ENCODE results near the gene MSX1. TPM values are rescaled to one million over a fixed set of nuclear protein-coding genes. Genes with fewer than 3 reads are reported as not detected.
A peak's percentile ranks its signal among the peaks of the same experiment; 100 is the strongest.
"Not testable (repeated sequence)": the region's sequence is repeated elsewhere in the genome, so short reads cannot be mapped to it uniquely, and the experiment has no call there.

The MSX1 gene
- total and polyA plus RNA-seq, 2 of the 13 experiments (the other 11 are each of a cell fraction or from before 2014, with no cell fraction given) = 12.1 to 14.9 TPM

DNA sequence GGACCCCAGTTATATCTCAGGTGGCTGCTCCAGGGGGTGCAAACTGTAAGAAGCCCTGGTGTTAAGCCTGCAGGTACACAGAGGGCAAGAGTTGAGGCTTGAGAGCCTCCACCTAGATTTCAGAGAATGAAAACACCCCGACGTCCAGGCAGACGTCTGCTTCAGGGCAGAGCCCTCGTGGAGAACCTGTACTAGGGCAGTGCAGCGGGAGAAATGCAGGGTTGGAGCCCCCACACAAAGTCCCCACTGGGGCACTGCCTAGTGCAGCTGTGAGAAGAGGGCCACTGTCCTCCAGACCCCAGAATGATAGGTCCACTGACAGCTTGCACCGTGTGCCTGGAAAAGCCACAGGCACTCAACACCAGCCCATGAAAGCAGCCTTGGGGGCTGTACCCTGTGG lies 37.2 kb upstream of the MSX1 start:
- Histone ChIP-seq H3K27ac (ENCODE audit: extremely low read length, insufficient read depth, low read length) (peak overlapping the region; percentile 66), H3K4me1 (ENCODE audit: insufficient read depth, low read length) (peaks cover 69% of the 10 kb centered on the region)
- in situ Hi-C loops (cut with HindIII; ENCODE audit: extremely low pct_ligation_motif_present, low pct_unique_long_range_greater_than_20kb); DNase-seq (ENCODE audit: low spot score); H3K36me3 ChIP-seq (replicated peaks in 1 of 2; ENCODE audit: control insufficient read depth in 1 of 2, insufficient read depth in 2 of 2, low read length in 2 of 2); BruUV-seq (replicated peaks); H3K4me3 ChIP-seq (replicated peaks in 1 of 3; ENCODE audit: insufficient read depth in 1 of 3, low read depth in 2 of 3, low read length in 3 of 3); CTCF ChIA-PET (ENCODE audit: low intra/inter-chr PET ratio, low total read pairs); ATAC-seq; H3K27me3 ChIP-seq (ENCODE audit: control insufficient read depth in 1 of 2, insufficient read depth in 2 of 2, low read length in 2 of 2); intact Hi-C loops (cut with micrococcal nuclease; ENCODE audit: unreplicated experiment); H3K9ac ChIP-seq (ENCODE audit: insufficient read depth, low read depth, low read length); H2AFZ ChIP-seq (ENCODE audit: low read length); H3K4me2 ChIP-seq (ENCODE audit: low read depth, low read length); H3K79me2 ChIP-seq (ENCODE audit: insufficient read depth, low read length); H3K9me3 ChIP-seq (ENCODE audit: low read length); H4K20me1 ChIP-seq (ENCODE audit: insufficient read depth, low read length); FAIRE-seq: not testable (repeated sequence)
- 91% methylated on average over 5 of the region's 6 CpGs for WGBS (ENCODE audit: low lambda C conversion rate)
- TF ChIP-seq, protein P1, sequence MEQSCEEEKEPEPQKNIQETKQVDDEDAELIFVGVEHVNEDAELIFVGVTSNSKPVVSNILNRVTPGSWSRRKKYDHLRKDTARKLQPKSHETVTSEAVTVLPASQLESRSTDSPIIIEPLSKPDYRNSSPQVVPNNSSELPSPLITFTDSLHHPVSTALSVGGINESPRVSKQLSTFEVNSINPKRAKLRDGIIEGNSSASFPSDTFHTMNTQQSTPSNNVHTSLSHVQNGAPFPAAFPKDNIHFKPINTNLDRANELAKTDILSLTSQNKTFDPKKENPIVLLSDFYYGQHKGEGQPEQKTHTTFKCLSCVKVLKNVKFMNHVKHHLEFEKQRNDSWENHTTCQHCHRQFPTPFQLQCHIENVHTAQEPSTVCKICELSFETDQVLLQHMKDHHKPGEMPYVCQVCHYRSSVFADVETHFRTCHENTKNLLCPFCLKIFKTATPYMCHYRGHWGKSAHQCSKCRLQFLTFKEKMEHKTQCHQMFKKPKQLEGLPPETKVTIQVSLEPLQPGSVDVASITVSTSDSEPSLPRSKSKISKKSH (CRISPR knock-in tag; IDR thresholded peaks at IDR 0.05; ENCODE audit: borderline replicate concordance) = 0 out of 2 replicates have a peak, but pooled peaks have one; percentile 36
- POLR2A ChIA-PET = interaction anchor here (0.7 to 2.4 kb wide), 2 partner anchors 39 to 109 kb away, joined by 3 to 11 read pairs; no protein-coding TSS in a partner anchor

DNA sequence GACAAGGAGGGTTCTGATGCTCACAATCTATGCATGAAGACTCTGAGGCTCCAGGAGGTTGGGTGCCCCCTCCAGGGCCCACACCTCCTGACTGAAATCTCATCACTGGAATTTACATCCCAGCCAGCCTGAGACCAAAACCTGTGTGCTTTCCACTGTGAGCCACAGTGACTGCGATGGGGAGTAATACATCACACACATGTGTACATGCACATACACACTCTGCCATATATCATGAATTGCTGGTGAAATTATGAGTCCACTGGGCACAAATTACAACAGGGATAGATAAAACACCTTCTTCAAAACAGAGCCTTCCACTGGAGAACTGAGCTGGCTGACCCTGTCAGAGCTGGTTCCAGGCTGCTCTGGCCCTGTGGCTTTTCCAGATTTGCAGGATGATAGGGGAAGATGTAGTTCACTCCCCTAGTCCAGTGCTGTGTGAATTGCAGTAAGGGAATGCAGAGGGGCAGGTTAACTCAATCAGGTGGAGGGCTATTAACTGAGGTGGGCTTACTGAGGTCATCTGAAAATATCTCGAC lies 35.8 kb upstream of the MSX1 start:
- no TSS peak for BruUV-seq (replicated peaks)
- intact Hi-C loops (cut with micrococcal nuclease; ENCODE audit: unreplicated experiment) (no loop called here), in situ Hi-C loops (cut with HindIII; ENCODE audit: extremely low pct_ligation_motif_present, low pct_unique_long_range_greater_than_20kb) (no loop called here)
- Histone ChIP-seq H2AFZ (ENCODE audit: low read length) (no peak overlapping the region), H3K79me2 (ENCODE audit: insufficient read depth, low read length) (no peaks in the 10 kb centered on the region), H3K27me3 (ENCODE audit: control insufficient read depth in 1 of 2, insufficient read depth in 2 of 2, low read length in 2 of 2) (no peaks in the 10 kb centered on the region), H3K4me3 (replicated peaks in 1 of 3; ENCODE audit: insufficient read depth in 1 of 3, low read depth in 2 of 3, low read length in 3 of 3) (no peak overlapping the region), H3K36me3 (replicated peaks in 1 of 2; ENCODE audit: control insufficient read depth in 1 of 2, insufficient read depth in 2 of 2, low read length in 2 of 2) (no peaks in the 10 kb centered on the region), H4K20me1 (ENCODE audit: insufficient read depth, low read length) (no peaks in the 10 kb centered on the region), H3K27ac (ENCODE audit: extremely low read length, insufficient read depth, low read length) (no peak overlapping the region), H3K9ac (ENCODE audit: insufficient read depth, low read depth, low read length) (no peak overlapping the region), H3K4me2 (ENCODE audit: low read depth, low read length) (peak overlapping the region; percentile 28; the same call in 1 of the 2 replicates), H3K4me1 (ENCODE audit: insufficient read depth, low read length) (peaks cover 80% of the 10 kb centered on the region), H3K9me3 (ENCODE audit: low read length) (peaks cover 8% of the 10 kb centered on the region)
- TF ChIP-seq PAWR (CRISPR knock-in tag; IDR thresholded peaks at IDR 0.05; ENCODE audit: borderline replicate concordance) (no peak), MTF1 (CRISPR knock-in tag; IDR thresholded peaks at IDR 0.05) (no peak), MAF1 (CRISPR knock-in tag; IDR thresholded peaks at IDR 0.05; ENCODE audit: borderline replicate concordance) (no peak), ZNF780A (CRISPR knock-in tag; IDR thresholded peaks at IDR 0.05) (no peak), SSRP1 (CRISPR knock-in tag; IDR thresholded peaks at IDR 0.05) (no peak), MBD4 (IDR thresholded peaks at IDR 0.05; ENCODE audit: borderline replicate concordance, low read length) (no peak), ZNF75D (CRISPR knock-in tag; IDR thresholded peaks at IDR 0.05; ENCODE audit: borderline replicate concordance) (no peak), ZFP36 (IDR thresholded peaks at IDR 0.05; ENCODE audit: borderline replicate concordance, low read depth, low read length, partially characterized antibody) (no peak), RARG (CRISPR knock-in tag; IDR thresholded peaks at IDR 0.05; ENCODE audit: low read depth) (no peak), HCFC1 (IDR thresholded peaks at IDR 0.05; ENCODE audit: low read depth, low read length) (no peak), IKZF1 (IDR thresholded peaks at IDR 0.05) (no peak), MAZ (IDR thresholded peaks at IDR 0.05; ENCODE audit: borderline replicate concordance, low read depth, low read length) (no peak), MAZ (CRISPR knock-in tag; IDR thresholded peaks at IDR 0.05; ENCODE audit: low read depth) (no peak), HNRNPL (IDR thresholded peaks at IDR 0.05; ENCODE audit: low read depth, low read length) (no peak), ZFX (CRISPR knock-in tag; IDR thresholded peaks at IDR 0.05; ENCODE audit: low read depth) (no peak)
- TF ChIP-seq, protein P2, sequence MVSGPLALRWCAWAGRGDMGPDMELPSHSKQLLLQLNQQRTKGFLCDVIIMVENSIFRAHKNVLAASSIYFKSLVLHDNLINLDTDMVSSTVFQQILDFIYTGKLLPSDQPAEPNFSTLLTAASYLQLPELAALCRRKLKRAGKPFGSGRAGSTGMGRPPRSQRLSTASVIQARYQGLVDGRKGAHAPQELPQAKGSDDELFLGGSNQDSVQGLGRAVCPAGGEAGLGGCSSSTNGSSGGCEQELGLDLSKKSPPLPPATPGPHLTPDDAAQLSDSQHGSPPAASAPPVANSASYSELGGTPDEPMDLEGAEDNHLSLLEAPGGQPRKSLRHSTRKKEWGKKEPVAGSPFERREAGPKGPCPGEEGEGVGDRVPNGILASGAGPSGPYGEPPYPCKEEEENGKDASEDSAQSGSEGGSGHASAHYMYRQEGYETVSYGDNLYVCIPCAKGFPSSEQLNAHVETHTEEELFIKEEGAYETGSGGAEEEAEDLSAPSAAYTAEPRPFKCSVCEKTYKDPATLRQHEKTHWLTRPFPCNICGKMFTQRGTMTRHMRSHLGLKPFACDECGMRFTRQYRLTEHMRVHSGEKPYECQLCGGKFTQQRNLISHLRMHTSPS (CRISPR knock-in tag; IDR thresholded peaks at IDR 0.05; ENCODE audit: low read depth) = no peak
- CTCF ChIA-PET (ENCODE audit: low intra/inter-chr PET ratio, low total read pairs) = no interaction called here
- ATAC-seq (no peak), DNase-seq (ENCODE audit: low spot score) (no peak), FAIRE-seq (no peak)
- WGBS (ENCODE audit: low lambda C conversion rate) = 8% methylated on average over 1 of the region's 2 CpGs
- POLR2A ChIA-PET = no interaction called here
